H9 (cell line): ENCODE results near the gene CTNNA3. TPM values are rescaled to one million over a fixed set of nuclear protein-coding genes. Genes with fewer than 3 reads are reported as not detected.

ENCODE experiments used
- DNase-seq: peaks from one replicate; pipeline ENCODE4 v3.0.0-alpha.2; 2017
- H2AFZ ChIP-seq: one replicate; pipeline ENCODE4 v1.6.1; 2013; ENCODE audit warnings: mild to moderate bottlenecking, low read length, control low read depth, moderate library complexity
- H2AK5ac ChIP-seq: 2 replicates; pipeline ENCODE4 v1.6.1; 2013; ENCODE audit warnings: low read length, control low read depth, mixed read lengths; ENCODE audit not compliant: insufficient read length
- H2BK120ac ChIP-seq: one replicate; pipeline ENCODE4 v1.6.1; 2013; ENCODE audit warnings: low read depth, mild to moderate bottlenecking, low read length, control low read depth, inconsistent platforms; ENCODE audit not compliant: poor library complexity, severe bottlenecking
- H2BK12ac ChIP-seq: 2 replicates; pipeline ENCODE4 v1.6.1; 2013; ENCODE audit warnings: low read length, control low read depth, mixed read lengths, low read depth; ENCODE audit not compliant: insufficient read length
- H2BK15ac ChIP-seq: 2 replicates; pipeline ENCODE4 v1.6.1; 2013; ENCODE audit warnings: low read depth, low read length, control low read depth
- H2BK20ac ChIP-seq: one replicate; pipeline ENCODE4 v1.6.1; 2013; ENCODE audit warnings: low read depth, mild to moderate bottlenecking, low read length, control low read depth, inconsistent platforms; ENCODE audit not compliant: poor library complexity, severe bottlenecking
- H2BK5ac ChIP-seq: 2 replicates; pipeline ENCODE4 v1.6.1; 2013; ENCODE audit warnings: low read length, control low read depth, mixed read lengths; ENCODE audit not compliant: insufficient read length
- H3K14ac ChIP-seq: 2 replicates; pipeline ENCODE4 v1.6.1; 2013; ENCODE audit warnings: low read length, control low read depth; ENCODE audit not compliant: insufficient read depth
- H3K18ac ChIP-seq: 2 replicates; pipeline ENCODE4 v1.6.1; 2013; ENCODE audit warnings: low read depth, mild to moderate bottlenecking, mixed read lengths, low read length, control low read depth; ENCODE audit not compliant: insufficient read length
- H3K23ac ChIP-seq: 2 replicates; pipeline ENCODE4 v1.6.1; 2013; ENCODE audit warnings: low read length, control low read depth, mixed read lengths, low read depth; ENCODE audit not compliant: insufficient read length
- H3K23me2 ChIP-seq: 2 replicates; pipeline ENCODE4 v1.6.1; 2013; ENCODE audit warnings: low read depth, mild to moderate bottlenecking, mixed read lengths, low read length, control low read depth; ENCODE audit not compliant: insufficient read length, poor library complexity, severe bottlenecking
- H3K27ac ChIP-seq: 2 replicates; pipeline ENCODE4 v1.5.1; 2013; ENCODE audit warnings: low read length, control low read depth, mixed read lengths, low read depth; ENCODE audit not compliant: insufficient read length
- H3K27me3 ChIP-seq: 2 replicates; pipeline ENCODE4 v1.6.1; 2013; ENCODE audit warnings: low read length, control low read depth, inconsistent platforms; ENCODE audit not compliant: insufficient read depth
- H3K4ac ChIP-seq: 2 replicates; pipeline ENCODE4 v1.6.1; 2013; ENCODE audit warnings: low read depth, mild to moderate bottlenecking, control low read depth, inconsistent platforms, low read length, moderate library complexity
- H3K4me1 ChIP-seq: 2 replicates; pipeline ENCODE4 v1.6.1; 2013; ENCODE audit warnings: low read length, control low read depth, inconsistent platforms; ENCODE audit not compliant: insufficient read depth
- H3K4me2 ChIP-seq: 2 replicates; pipeline ENCODE4 v1.6.1; 2013; ENCODE audit warnings: low read length, control low read depth, mixed read lengths; ENCODE audit not compliant: insufficient read length, insufficient read depth
- H3K56ac ChIP-seq: 2 replicates; pipeline ENCODE4 v1.6.1; 2013; ENCODE audit warnings: low read depth, mild to moderate bottlenecking, mixed read lengths, low read length, control low read depth; ENCODE audit not compliant: insufficient read length
- H3K79me1 ChIP-seq: 2 replicates; pipeline ENCODE4 v1.6.1; 2013; ENCODE audit warnings: low read depth, mild to moderate bottlenecking, moderate library complexity, low read length, control low read depth, inconsistent platforms; ENCODE audit not compliant: insufficient read depth, poor library complexity, severe bottlenecking
- H3K79me2 ChIP-seq: 2 replicates; pipeline ENCODE4 v1.6.1; 2013; ENCODE audit warnings: low read length, control low read depth, inconsistent platforms; ENCODE audit not compliant: insufficient read depth
- H3K9ac ChIP-seq: 2 replicates; pipeline ENCODE4 v1.6.1; 2013; ENCODE audit warnings: low read length, control low read depth, mixed read lengths; ENCODE audit not compliant: insufficient read length; ENCODE audit errors: extremely low read depth
- H3K9me3 ChIP-seq: one replicate; pipeline ENCODE4 v1.6.1; 2013; ENCODE audit warnings: low read depth, low read length, inconsistent platforms; ENCODE audit not compliant: control insufficient read depth
- H3T11ph ChIP-seq: one replicate; pipeline ENCODE4 v1.6.1; 2013; ENCODE audit warnings: mild to moderate bottlenecking, low read length, control low read depth, inconsistent platforms
- H4K20me1 ChIP-seq: one replicate; pipeline ENCODE4 v1.6.1; 2013; ENCODE audit not compliant: control insufficient read depth, insufficient read length, insufficient read depth
- H4K5ac ChIP-seq: 2 replicates; pipeline ENCODE4 v1.6.1; 2013; ENCODE audit warnings: low read depth, mild to moderate bottlenecking, mixed read lengths, low read length, control low read depth; ENCODE audit not compliant: insufficient read length
- H4K8ac ChIP-seq: replicated peaks from 2 replicates; pipeline ENCODE4 v1.6.1; 2013; ENCODE audit warnings: low read length, control low read depth, mixed read lengths, low read depth; ENCODE audit not compliant: insufficient read length
- H4K91ac ChIP-seq: 2 replicates; pipeline ENCODE4 v1.6.1; 2013; ENCODE audit warnings: low read depth, mild to moderate bottlenecking, moderate library complexity, mixed read lengths, low read length, control low read depth; ENCODE audit not compliant: insufficient read length
- H3K27ac Mint-ChIP-seq, 3 experiments: 2 replicates in 2 of 3; 3 replicates in 1 of 3; pipeline ENCODE4 v1.8.0; 2020 to 2021; ENCODE audit warnings: mixed read lengths in 3 of 3, mild to moderate bottlenecking in 1 of 3, moderate library complexity in 1 of 3
- H3K27me3 Mint-ChIP-seq: 2 replicates; pipeline ENCODE4 v1.8.0; 2021; ENCODE audit warnings: low read depth, mild to moderate bottlenecking, moderate library complexity, mixed read lengths
- H3K36me3 Mint-ChIP-seq, 3 experiments: 2 replicates in 2 of 3; 3 replicates in 1 of 3; pipeline ENCODE4 v1.8.0; 2020 to 2021; ENCODE audit warnings: low read depth in 3 of 3, mixed read lengths in 3 of 3; ENCODE audit not compliant: insufficient read depth in 1 of 3
- H3K4me1 Mint-ChIP-seq, 2 experiments: 2 replicates each; pipeline ENCODE4 v1.8.0; 2020; ENCODE audit warnings: mixed read lengths in 2 of 2
- H3K4me3 Mint-ChIP-seq, 2 experiments: 2 replicates in 1 of 2; 3 replicates in 1 of 2; pipeline ENCODE4 v1.8.0; 2020 to 2021; ENCODE audit warnings: mild to moderate bottlenecking in 2 of 2, mixed read lengths in 2 of 2, moderate library complexity in 1 of 2
- H3K9me3 Mint-ChIP-seq, 2 experiments: 2 replicates in 1 of 2; 3 replicates in 1 of 2; pipeline ENCODE4 v1.8.0; 2020; ENCODE audit warnings: mild to moderate bottlenecking in 2 of 2, mixed read lengths in 2 of 2, moderate library complexity in 1 of 2
- CTCF ChIP-seq: fragments of 200-600 bp; sonication (generic); conservative IDR thresholded peaks from 3 replicates; pipeline ENCODE4 v1.8.0; 2021; ENCODE audit warnings: antibody characterized with exemption, mild to moderate bottlenecking
- WGBS: extraction: QIAGEN DNeasy Blood & Tissue Kit; methylation state at CpG from one replicate; pipeline ENCODE4 v1.1.7; 2013; ENCODE audit warnings: missing lambda C conversion rate, low lambda C conversion rate, mixed read lengths; ENCODE audit not compliant: insufficient read length; ENCODE audit errors: extremely low coverage; 5-methylcytosine and 5-hydroxymethylcytosine counted together
- total RNA-seq: library from RNA; stranded (reverse); gene quantifications from 2 replicates; pipeline ENCODE4 v1.2.1, GENCODE V29; 2021

Gene CTNNA3
- total RNA-seq, 1 experiment from 2014 or later, result 3.3 TPM

- no peaks in the 10 kb centered on the region for H4K20me1 ChIP-seq
- H2AFZ ChIP-seq, result no peak overlapping the region
- Mint-ChIP-seq H3K27ac (no peak overlapping the region), H3K9me3 (no peaks in the 10 kb centered on the region), H3K4me1 (peaks cover 0 to 7% of the 10 kb centered on the region in 2 experiments; a peak in 2 of 4 replicates), H3K27me3 (no peaks in the 10 kb centered on the region), H3K4me3 (no peak overlapping the region), H3K36me3 (no peaks in the 10 kb centered on the region)
- H2BK120ac ChIP-seq, result no peak overlapping the region
- no peaks in the 10 kb centered on the region for H3K9me3 ChIP-seq
- no peaks in the 10 kb centered on the region for H3K27me3 ChIP-seq
- DNase-seq, result no peak
- WGBS, result no CpG with 5 or more reads among the region's 3 CpGs
- no peak overlapping the region for H4K5ac ChIP-seq
- H2BK12ac ChIP-seq, result no peak overlapping the region
- no peak for TF ChIP-seq CTCF
- no peak overlapping the region for H3K4ac ChIP-seq
- H4K91ac ChIP-seq, result no peak overlapping the region
- no peak overlapping the region for H3K27ac ChIP-seq
- H3K56ac ChIP-seq, result no peak overlapping the region
- H3K9ac ChIP-seq, result no peak overlapping the region
- H3K14ac ChIP-seq, result no peak overlapping the region
- H3K18ac ChIP-seq, result no peak overlapping the region
- H3K23me2 ChIP-seq, result no peaks in the 10 kb centered on the region
- no peaks in the 10 kb centered on the region for H3K79me1 ChIP-seq
- no peaks in the 10 kb centered on the region for H3K4me1 ChIP-seq
- H3K23ac ChIP-seq, result no peak overlapping the region
- no peak overlapping the region for H2AK5ac ChIP-seq
- H3K4me2 ChIP-seq, result no peak overlapping the region
- H2BK20ac ChIP-seq, result no peak overlapping the region
- no peaks in the 10 kb centered on the region for H3K79me2 ChIP-seq
- H3T11ph ChIP-seq, result no peak overlapping the region
- H2BK15ac ChIP-seq, result no peak overlapping the region
- H2BK5ac ChIP-seq, result no peak overlapping the region
- no peak overlapping the region for H4K8ac ChIP-seq
These were observed 1400.4 kb downstream of the CTNNA3 start for GRCh38 chr10:66295602-66296001.
